HG02610 (cell line): ENCODE data around the gene ORMDL1.

Experiments
- ATAC-seq: cut with Tn5 transposase; IDR thresholded peaks from one replicate; pipeline ENCODE4 v1.9.1; 2021; ENCODE audit warnings: mild to moderate bottlenecking, moderate library complexity; ENCODE audit not compliant: unreplicated experiment

The ORMDL1 gene, protein sequence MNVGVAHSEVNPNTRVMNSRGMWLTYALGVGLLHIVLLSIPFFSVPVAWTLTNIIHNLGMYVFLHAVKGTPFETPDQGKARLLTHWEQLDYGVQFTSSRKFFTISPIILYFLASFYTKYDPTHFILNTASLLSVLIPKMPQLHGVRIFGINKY

GRCh38 chr2:189783927-189784867, at the start of gene ORMDL1, which contains the start of gene PMS1:
TSS of gene ORMDL1 (minus strand) at chr2:189784339. CDS start at chr2:189782595, 1,744 bp downstream.
TSS of gene PMS1 (plus strand) at chr2:189784450. CDS start at chr2:189791810, 7,360 bp downstream.
- peak; percentile 94 for ATAC-seq

- ATAC-seq, result no peak
These were observed 46.4 kb upstream of the ORMDL1 start for GRCh38 chr2:189830510-189830909.

DNA sequence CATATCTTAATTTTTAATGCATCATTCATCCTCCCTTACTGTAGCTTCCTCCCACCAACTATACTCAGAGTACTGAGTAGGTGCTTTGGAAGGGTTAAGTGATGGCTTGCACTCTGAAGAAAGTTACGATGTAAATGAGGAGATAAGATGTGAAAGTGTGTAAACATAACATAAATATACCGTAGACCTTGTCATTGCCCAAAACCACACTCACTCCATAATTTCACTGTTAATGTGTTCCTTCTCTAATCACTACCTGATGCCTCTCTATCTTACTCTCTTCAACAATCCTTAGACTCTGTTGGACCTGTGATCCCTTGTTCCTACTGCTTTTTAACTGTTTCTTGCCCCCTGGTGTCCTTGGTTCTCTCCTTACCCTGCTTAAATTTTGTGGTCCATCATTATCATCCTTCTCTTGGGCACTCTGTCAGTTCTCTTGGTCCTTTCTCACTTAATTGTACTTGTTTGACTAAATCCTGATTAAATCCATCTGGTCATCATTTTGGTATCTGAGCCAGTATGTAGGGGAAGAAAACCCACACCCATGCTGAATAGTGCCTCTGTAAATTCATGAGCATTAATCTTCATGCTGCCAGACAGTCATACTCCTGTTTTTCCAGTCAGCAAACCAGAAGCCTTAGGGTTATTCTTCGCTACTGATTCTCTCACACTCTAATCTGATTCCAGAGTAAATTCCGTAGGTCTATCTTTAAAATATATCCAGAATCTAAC, 45.1 kb upstream of the ORMDL1 start:
- ATAC-seq, result no peak

DNA sequence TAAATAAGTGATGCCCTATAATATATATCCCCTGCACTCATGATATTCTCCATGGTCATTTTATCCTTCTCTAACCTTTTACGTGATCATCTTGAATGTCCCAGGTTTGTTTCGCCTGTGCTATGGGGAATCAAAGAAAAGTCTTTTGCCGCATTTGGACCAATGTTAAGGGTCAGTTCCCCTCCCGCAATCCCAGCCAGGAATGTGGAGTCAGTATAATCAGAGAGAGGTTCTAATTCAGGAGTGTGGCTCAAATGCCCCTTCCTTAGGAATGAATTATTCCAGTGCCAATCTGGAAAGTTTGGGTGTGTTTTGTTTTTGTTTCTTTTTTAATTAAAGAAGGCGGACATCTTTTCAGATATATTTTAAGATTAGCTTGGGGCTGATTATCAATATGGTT, 41.9 kb upstream of the ORMDL1 start:
- ATAC-seq, result no peak

DNA sequence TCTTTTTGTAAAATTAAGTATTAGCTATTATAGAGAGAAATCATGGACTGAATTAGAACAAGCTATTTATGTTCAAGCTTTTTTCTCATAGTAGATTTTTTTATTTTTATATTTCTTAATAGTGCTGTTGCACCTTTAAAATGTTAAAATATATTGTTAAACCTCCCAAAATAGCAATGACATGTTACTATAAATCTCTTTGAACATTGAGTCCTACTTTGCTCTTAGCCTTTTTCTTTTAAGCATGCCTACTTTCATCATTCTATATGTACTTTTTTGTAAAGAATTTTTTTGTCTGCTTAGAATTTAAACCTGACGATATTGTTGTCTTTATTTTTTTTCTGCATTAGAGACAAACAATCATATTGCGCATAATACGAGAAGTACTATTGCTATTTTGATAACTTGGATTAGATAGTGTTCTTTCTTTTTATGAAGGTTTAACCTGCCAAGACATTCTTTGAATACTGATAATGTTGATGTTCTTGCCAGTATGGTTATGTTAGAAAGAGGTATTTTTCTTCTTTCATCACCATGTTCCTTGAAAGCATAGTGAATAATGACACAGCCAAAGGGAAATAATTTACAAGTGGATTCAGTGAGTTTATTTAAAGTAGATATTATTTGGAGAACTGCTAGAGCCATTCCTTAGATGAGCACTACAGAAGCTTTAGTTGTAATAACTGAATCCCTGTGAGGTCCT, 40.7 kb upstream of the ORMDL1 start:
- ATAC-seq, result no peak

DNA sequence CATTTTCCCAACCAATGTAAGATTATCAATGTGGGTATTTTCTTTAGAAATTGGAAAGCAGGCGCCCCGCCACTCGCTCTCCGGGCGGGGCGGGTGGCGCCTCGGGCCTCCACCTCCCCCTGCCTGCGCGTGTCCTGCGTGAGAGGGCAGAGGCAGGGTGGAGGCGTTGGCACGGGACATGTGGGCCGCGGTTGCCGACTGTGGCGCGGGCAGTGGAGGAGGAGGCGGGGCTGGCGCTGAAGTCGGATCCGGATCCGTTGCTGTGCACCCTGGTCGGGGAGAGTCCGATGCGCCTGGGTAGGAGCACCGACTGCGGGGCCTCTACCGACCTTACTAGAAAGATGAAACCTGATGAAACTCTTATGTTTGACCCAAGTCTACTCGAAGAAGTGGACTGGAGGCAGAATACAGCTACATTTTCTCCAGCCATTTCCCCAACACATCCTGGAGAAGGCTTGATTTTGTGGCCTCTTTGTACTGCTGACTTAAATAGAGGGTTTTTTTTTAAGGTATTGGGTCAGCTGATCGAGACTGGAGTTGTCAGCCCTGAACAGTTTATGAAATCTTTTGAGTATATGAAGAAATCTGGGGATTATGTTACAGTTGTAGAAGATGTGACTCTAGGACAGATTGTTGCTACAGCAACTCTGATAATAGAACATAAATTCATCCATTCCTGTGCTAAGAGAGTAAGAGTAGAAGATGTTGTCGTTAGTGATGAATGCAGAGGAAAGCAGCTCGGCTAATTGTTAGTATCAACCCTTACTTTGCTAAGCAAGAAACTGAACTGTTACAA, 38.0 kb upstream of the ORMDL1 start:
- no peak for ATAC-seq

- ATAC-seq, result no peak
These were observed 35.2 kb upstream of the ORMDL1 start for GRCh38 chr2:189819297-189819704.

DNA sequence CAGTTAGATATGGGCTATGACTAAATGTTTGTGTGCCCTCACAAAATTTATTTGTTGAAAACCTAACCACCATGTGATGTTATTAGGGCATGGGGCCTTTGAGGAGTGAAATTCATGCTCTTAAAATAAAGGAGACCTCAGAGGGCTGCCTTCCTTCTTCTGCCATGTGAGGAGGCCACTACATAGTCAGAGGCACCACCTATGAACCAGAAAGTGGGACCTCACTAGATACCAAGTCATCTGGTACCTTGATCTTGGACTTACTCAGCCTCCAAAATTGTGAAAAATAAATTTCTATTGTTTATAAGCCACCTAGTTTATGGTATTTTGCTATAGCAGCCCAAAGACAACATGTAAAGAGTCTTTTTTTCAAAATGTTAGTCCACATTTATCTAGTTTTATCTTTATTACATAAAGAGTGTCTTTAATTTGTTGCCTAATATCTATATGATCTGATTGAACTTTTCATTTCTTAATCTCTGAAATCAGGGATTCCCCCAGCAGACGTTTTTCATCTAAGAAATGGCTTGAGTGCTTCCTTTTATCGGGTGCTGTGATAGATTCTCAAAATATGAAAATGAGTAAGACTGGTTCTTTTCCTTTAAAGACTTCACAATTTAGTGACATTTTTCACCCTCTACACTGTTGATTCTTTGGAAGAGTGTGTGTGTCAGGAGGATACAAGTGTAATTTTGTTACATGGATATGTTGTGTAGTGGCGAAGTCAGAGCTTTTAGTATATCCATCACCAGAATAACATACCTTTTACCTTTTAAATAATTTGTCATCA, 34.3 kb upstream of the ORMDL1 start:
- ATAC-seq, result no peak

GRCh38 chr2:189803431-189803830, 19.3 kb upstream of the ORMDL1 start:
- ATAC-seq, result no peak

DNA sequence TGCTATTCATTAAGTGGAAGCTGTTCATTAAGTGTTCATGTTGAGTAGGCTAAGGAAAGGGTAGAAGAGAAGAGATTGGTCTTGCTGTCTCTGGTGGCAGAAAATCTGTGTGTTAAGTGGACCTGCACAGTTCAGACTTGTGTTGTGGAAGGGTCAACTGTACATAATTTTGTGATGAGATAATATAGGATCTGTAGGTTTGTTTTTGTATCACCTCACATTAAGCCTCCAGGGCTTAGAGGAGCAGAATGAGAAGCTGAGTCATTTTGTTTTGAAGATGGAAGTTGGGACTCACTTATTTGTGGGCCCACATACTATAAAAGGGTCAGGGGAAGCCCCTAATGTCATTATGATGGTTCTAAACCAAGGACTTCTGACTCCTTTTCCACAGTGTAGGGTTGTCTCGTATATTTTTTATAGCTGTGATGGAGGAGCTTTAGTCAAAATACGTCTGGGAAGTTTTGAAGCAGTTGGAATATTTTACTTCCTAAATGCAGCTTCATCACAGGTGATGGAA, 18.3 kb upstream of the ORMDL1 start:
- no peak for ATAC-seq

GRCh38 chr2:189799531-189799930, 15.4 kb upstream of the ORMDL1 start:
- ATAC-seq, result no peak

DNA sequence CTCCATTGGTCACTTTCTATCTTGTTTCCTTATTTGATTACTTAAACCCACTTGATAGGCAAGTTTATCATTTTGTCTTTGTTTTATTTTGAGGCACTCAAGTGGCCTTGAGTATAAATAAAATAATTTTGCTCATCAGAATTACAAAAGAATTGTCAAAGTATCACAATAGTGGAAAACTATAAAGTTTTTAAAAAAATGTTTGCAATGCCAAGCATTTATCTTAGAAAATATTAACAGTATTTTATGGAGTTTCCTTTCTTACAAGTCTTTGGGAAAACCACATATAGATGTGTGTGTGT, 14.8 kb upstream of the ORMDL1 start:
- no peak for ATAC-seq

GRCh38 chr2:189798312-189799029, 14.3 kb upstream of the ORMDL1 start:
- ATAC-seq, result peak; percentile 81

GRCh38 chr2:189797902-189798301, 13.8 kb upstream of the ORMDL1 start:
- no peak for ATAC-seq

DNA sequence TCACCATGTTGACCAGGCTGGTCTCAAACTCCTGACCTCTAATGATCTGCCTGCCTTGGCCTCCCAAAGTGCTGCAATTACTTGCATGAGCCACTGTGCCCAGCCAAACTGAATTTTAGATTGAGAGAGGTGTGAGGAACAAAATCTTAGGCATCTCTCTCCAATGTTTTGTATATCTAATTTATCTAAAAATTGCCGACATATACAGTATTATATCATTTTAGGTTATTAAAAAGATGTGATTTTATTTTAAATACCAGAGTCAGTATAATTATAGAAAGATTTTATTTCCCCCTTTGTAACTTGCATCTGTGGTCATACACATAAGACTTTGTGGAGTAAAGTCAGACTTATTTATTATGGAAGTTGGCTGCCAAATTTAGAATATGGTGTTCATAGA, 10.2 kb upstream of the ORMDL1 start:
- no peak for ATAC-seq

GRCh38 chr2:189791338-189792042, 7.4 kb upstream of the ORMDL1 start:
- ATAC-seq, result no peak

DNA sequence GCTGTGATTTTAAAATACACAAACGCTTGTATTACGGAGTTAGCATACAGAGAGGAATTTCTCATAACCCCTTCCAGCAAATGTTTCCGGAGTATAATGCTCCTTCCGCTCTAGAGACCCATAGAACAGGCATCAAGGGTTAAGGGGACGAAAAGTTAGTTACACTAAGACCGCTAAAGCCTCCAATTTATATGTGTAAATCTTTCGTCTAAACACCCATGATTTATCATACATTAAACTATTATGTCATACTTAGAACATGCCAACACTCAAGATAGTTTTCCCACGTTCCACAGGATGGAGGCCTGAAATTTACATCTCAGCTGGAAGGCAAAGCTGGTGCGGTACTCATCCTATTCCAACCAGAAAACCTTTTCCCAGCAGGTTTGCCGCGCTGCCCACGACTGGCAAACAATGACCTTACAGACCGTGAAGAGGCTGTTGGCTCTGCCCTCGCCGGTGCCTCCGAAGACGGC, 650 bp downstream of the ORMDL1 start:
- peak; percentile 15 for ATAC-seq

DNA sequence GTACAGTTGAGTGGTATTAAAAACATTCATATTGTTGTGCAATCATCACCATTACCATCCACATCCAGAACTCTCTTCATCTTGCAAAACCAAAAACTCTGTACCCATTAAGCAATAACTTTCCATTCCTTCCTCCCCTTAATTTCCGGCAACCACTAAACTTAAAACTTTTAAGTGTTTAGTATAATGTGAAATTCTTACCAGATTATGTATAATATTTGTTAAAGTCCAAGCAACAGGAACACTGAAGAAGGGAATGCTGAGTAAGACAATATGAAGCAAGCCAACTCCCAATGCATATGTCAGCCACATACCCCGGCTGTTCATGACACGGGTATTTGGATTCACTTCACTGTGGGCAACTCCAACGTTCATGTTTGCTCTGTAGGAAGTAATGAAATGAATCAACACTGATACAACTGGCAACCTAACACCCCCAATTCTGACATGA, 1.9 kb downstream of the ORMDL1 start:
- no peak for ATAC-seq
